AG09309 (cell line): Measurements from ENCODE around the gene EEF2.

Source experiments
- DNase-seq: peaks from one replicate; pipeline ENCODE4 v3.0.0-alpha.2; 2010; ENCODE audit warnings: low read depth
- H3K4me3 ChIP-seq: 2 replicates; pipeline ENCODE4 v1.5.1; 2011; ENCODE audit warnings: mild to moderate bottlenecking, low read depth, low read length, moderate library complexity; ENCODE audit not compliant: control insufficient read depth
- TF ChIP-seq, protein P1 (sequence below): IDR thresholded peaks from 2 replicates; pipeline ENCODE4 v1.5.1; 2011; ENCODE audit warnings: mild to moderate bottlenecking, low read depth, low read length, inconsistent platforms; ENCODE audit not compliant: insufficient read depth, control insufficient read depth; ENCODE audit errors: missing control alignments

The EEF2 gene

DNA sequence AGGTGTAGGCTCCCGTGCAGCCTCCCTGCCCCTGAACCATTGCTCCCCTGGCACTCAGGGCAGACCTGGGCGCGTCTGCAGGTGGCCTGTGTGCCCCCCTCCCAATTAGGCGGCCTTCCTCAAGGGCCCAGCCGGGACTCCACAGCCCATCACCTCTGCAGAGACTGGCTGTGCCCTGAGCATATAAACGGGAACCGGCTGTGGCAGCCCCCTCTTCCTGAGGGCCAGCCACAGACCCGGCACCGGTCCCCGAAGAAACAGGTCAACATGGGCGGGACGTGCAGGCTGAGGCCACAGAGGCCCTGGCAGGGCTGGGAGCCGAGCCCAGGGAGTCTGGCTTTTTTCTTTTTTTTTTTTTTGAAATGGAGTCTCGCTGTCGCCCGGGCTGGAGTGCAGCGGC, 34.3 kb upstream of the EEF2 start:
- no peak for DNase-seq
- TF ChIP-seq, protein P1, sequence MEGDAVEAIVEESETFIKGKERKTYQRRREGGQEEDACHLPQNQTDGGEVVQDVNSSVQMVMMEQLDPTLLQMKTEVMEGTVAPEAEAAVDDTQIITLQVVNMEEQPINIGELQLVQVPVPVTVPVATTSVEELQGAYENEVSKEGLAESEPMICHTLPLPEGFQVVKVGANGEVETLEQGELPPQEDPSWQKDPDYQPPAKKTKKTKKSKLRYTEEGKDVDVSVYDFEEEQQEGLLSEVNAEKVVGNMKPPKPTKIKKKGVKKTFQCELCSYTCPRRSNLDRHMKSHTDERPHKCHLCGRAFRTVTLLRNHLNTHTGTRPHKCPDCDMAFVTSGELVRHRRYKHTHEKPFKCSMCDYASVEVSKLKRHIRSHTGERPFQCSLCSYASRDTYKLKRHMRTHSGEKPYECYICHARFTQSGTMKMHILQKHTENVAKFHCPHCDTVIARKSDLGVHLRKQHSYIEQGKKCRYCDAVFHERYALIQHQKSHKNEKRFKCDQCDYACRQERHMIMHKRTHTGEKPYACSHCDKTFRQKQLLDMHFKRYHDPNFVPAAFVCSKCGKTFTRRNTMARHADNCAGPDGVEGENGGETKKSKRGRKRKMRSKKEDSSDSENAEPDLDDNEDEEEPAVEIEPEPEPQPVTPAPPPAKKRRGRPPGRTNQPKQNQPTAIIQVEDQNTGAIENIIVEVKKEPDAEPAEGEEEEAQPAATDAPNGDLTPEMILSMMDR: no peak
- H3K4me3 ChIP-seq: no peak overlapping the region

DNA sequence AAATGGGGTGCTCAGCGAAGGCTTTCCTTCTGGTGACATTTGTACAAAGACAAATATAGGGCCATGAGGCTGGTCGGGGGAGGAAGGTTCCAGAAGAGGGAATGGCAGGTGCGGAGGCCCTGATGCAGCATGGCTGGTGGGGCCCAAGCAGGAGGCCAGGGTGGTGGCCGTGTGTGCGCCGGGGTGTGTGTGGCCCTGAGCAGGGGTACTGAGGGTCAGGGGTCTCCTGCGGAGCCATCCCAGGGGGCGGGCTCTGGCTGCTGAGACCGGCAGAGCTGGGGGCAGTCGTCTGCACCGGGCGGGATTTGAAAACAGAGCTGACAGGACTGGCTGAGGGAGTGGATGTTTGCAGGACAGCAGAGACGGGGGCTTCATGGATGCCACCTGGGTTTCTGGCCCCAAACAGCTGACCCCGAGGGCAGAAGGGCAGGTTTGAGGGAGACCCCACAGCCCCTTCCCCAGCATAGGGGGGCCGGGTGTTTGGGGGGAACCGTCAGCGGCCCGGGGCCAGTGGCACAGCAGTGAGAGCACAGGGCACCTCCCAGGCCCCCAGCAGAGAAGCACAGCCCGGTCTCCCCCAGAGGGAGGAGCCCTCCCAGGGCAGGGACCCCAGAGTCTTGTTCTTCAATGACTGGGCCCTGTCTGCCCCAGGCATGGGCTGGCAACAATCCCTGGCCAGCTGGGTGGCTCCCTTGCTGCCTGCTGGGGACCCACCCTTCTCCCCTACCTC, 33.7 kb upstream of the EEF2 start:
- no peak overlapping the region for H3K4me3 ChIP-seq
- no peak for DNase-seq
- TF ChIP-seq, protein P1: no peak

- no peak for DNase-seq
- H3K4me3 ChIP-seq: no peak overlapping the region
- TF ChIP-seq, protein P1: no peak
Measured at GRCh38 chr19:4018140-4018613, 32.9 kb upstream of the EEF2 start.

- no peak for DNase-seq
- TF ChIP-seq, protein P1: no peak
- H3K4me3 ChIP-seq: no peak overlapping the region
Measured at GRCh38 chr19:4016903-4017638, 31.8 kb upstream of the EEF2 start.

- no peak for DNase-seq
- TF ChIP-seq, protein P1: no peak
- no peak overlapping the region for H3K4me3 ChIP-seq
Measured at GRCh38 chr19:4016486-4016885, 31.2 kb upstream of the EEF2 start.

DNA sequence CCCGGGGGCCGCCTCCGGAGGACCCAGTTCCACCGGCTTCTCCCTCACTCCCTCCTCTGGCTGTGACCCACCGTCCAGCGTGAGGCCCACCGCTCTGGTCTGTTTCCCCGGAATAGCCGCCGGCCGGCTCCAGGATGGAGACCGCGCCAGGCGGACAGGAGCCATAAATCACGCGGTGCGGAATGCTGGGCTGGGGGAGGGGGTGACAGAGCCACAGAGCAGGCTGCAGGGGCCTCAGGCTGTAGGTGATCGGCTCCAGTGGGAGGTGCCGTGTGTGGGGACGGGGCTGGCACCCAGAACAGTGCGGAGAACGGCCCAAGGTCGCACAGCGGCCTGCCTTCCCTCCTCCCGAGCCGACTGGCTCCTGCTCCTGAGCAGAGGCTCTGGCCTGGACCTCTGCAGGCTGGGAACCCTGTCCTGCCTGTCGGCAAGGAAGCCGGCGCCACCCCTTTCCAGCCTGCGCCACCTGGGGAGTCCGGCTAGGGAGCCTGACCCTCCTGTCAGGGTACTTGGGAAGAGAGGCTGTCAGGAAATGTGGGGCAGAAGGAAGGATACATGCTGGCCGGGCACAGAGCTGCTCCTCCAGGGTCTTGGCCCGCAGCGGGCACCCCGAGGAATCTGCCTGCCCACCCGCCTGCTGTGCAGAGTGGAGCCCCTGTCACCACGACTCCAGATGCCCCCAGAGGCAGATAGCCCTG, 30.6 kb upstream of the EEF2 start:
- DNase-seq: no peak
- H3K4me3 ChIP-seq: no peak overlapping the region
- TF ChIP-seq, protein P1: no peak
